Left renal cortex interstitium (tissue), 4 donors: ENCODE measurements around the gene MAPKAP1. TPM values are rescaled to one million over a fixed set of nuclear protein-coding genes. Genes with fewer than 3 reads are reported as not detected.

Source experiments
- DNase-seq, 4 donors: peaks; one replicate each; pipeline ENCODE4 v3.0.0-alpha.2; 2013; ENCODE audit warnings: low read depth in 4 of 4, low spot score in 2 of 4, missing footprints in 1 of 4
- polyA plus RNA-seq, 4 donors: library from polyadenylated mRNA; unstranded; fragments of 120-200 nt; gene quantifications; one replicate each; pipeline ENCODE4 v1.2.1, GENCODE V29; 2013; ENCODE audit not compliant: insufficient read length in 4 of 4

Gene MAPKAP1
- polyA plus RNA-seq, 4 donors: 59.0 to 82.9 (median 76.7) TPM

- DNase-seq: no peak
Observed at GRCh38 chr9:125544484-125544883, 162.5 kb downstream of the MAPKAP1 start.

- no peak for DNase-seq
Observed at GRCh38 chr9:125541840-125542243, 165.2 kb downstream of the MAPKAP1 start.

GRCh38 chr9:125540497-125540896 lies 166.5 kb downstream of the MAPKAP1 start:
- no peak for DNase-seq

GRCh38 chr9:125538092-125538473 lies 168.9 kb downstream of the MAPKAP1 start:
- DNase-seq: no peak

GRCh38 chr9:125537442-125538091 lies 169.4 kb downstream of the MAPKAP1 start:
- no peak for DNase-seq

GRCh38 chr9:125536776-125537175 lies 170.2 kb downstream of the MAPKAP1 start:
- DNase-seq: no peak

- no peak for DNase-seq
Observed at GRCh38 chr9:125536167-125536772, 170.7 kb downstream of the MAPKAP1 start.

GRCh38 chr9:125534971-125535701 lies 171.9 kb downstream of the MAPKAP1 start:
- no peak for DNase-seq

GRCh38 chr9:125532812-125533594 lies 174.0 kb downstream of the MAPKAP1 start:
- no peak for DNase-seq

GRCh38 chr9:125532412-125532811 lies 174.6 kb downstream of the MAPKAP1 start:
- DNase-seq: no peak

GRCh38 chr9:125529589-125530515 lies 177.2 kb downstream of the MAPKAP1 start:
- no peak for DNase-seq

GRCh38 chr9:125529107-125529506 lies 177.9 kb downstream of the MAPKAP1 start:
- no peak for DNase-seq

- no peak for DNase-seq
Observed at GRCh38 chr9:125527471-125528002, 179.5 kb downstream of the MAPKAP1 start.

GRCh38 chr9:125525921-125526631 lies 180.9 kb downstream of the MAPKAP1 start:
- no peak for DNase-seq

GRCh38 chr9:125524583-125525355 lies 182.2 kb downstream of the MAPKAP1 start:
- DNase-seq: no peak

- no peak for DNase-seq
Observed at GRCh38 chr9:125523681-125524080, 183.3 kb downstream of the MAPKAP1 start.

GRCh38 chr9:125522328-125522725 lies 184.7 kb downstream of the MAPKAP1 start:
- no peak for DNase-seq
